Fibroblast of skin of scalp (primary cell): ENCODE measurements around the gene SNTG2.
A peak's percentile ranks its signal among the peaks of the same experiment; 100 is the strongest.
"Not testable (repeated sequence)": the region's sequence is repeated elsewhere in the genome, so short reads cannot be mapped to it uniquely, and the experiment has no call there.

Experiments used
- DNase-seq: peaks from one replicate; pipeline ENCODE4 v3.0.0-alpha.2; 2013

Gene SNTG2

GRCh38 chr2:1055014-1055595 lies 104.5 kb downstream of the SNTG2 start:
- DNase-seq = peak; percentile 80

GRCh38 chr2:1060372-1060771 lies 109.7 kb downstream of the SNTG2 start:
- no peak for DNase-seq

- no peak for DNase-seq
These were observed 110.3 kb downstream of the SNTG2 start for GRCh38 chr2:1060987-1061386.

- DNase-seq = no peak
These were observed 117.6 kb downstream of the SNTG2 start for GRCh38 chr2:1068241-1068640.

GRCh38 chr2:1068822-1069221 lies 118.2 kb downstream of the SNTG2 start:
- DNase-seq = no peak

GRCh38 chr2:1069847-1070246 lies 119.2 kb downstream of the SNTG2 start:
- DNase-seq = no peak

GRCh38 chr2:1070601-1071000 lies 120.0 kb downstream of the SNTG2 start:
- DNase-seq = no peak

GRCh38 chr2:1071650-1072049 lies 121.0 kb downstream of the SNTG2 start:
- DNase-seq = no peak

GRCh38 chr2:1072250-1072649 lies 121.6 kb downstream of the SNTG2 start:
- no peak for DNase-seq

- no peak for DNase-seq
These were observed 127.3 kb downstream of the SNTG2 start for GRCh38 chr2:1077911-1078310.

GRCh38 chr2:1078326-1078725 lies 127.7 kb downstream of the SNTG2 start:
- no peak for DNase-seq

- no peak for DNase-seq
These were observed 129.5 kb downstream of the SNTG2 start for GRCh38 chr2:1079873-1080799.

- peak; percentile 52 for DNase-seq
These were observed 131.0 kb downstream of the SNTG2 start for GRCh38 chr2:1081451-1082225.

- DNase-seq = no peak
These were observed 132.0 kb downstream of the SNTG2 start for GRCh38 chr2:1082456-1083205.

GRCh38 chr2:1088192-1088860 lies 137.7 kb downstream of the SNTG2 start:
- DNase-seq = no peak

- no peak for DNase-seq
These were observed 138.3 kb downstream of the SNTG2 start for GRCh38 chr2:1088940-1089339.

- DNase-seq = peak; percentile 31
These were observed 141.4 kb downstream of the SNTG2 start for GRCh38 chr2:1091895-1092585.

- DNase-seq = not testable (repeated sequence)
These were observed 143.0 kb downstream of the SNTG2 start for GRCh38 chr2:1093668-1094067.

- no peak for DNase-seq
These were observed 146.5 kb downstream of the SNTG2 start for GRCh38 chr2:1097101-1097500.

GRCh38 chr2:1099418-1099817 lies 148.8 kb downstream of the SNTG2 start:
- no peak for DNase-seq
